Measurements from ENCODE around the gene COQ8A. TPM values are rescaled to one million over a fixed set of nuclear protein-coding genes. Genes with fewer than 3 reads are reported as not detected.

Gene COQ8A
- polyA plus RNA-seq, 1 donor from 2014 or later, result 13.2 TPM

DNA sequence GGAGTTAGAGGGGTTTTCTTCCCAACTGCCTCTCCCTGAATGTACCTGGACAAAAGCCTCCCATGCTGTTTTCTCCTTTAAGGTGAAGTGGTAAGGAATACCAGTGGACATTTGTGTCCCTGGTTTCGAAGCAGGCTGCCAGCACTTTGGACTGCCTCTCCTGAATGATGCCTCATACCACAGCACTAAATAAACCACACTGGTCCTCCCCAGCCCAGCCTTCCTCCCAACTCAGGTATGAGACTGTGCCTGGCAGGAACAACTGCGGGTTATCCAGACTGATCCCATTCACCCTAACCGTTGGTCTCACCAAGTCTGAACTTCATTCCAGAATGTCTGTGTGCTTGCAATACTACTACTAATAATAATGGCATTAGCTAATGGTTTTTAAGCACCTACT is 9.3 kb downstream of the COQ8A start:
- Histone ChIP-seq H3F3A (ENCODE audit: insufficient read depth, low read length, poor library complexity, severe bottlenecking) (no peaks in the 10 kb centered on the region), H3K4me3 (ENCODE audit: low read length) (no peak overlapping the region), H3K27me3 (ENCODE audit: insufficient read depth, low read depth, low read length) (no peaks in the 10 kb centered on the region), H4K20me1 (ENCODE audit: insufficient read depth) (no peaks in the 10 kb centered on the region), H2AFZ (ENCODE audit: low read depth, low read length) (no peak overlapping the region), H3K4me2 (ENCODE audit: low read length) (no peak overlapping the region), H3K36me3 (ENCODE audit: insufficient read depth, low read length) (no peaks in the 10 kb centered on the region), H3K79me2 (replicated peaks; ENCODE audit: insufficient read depth, low read length) (no peaks in the 10 kb centered on the region), H3K9me2 (ENCODE audit: insufficient read depth, low read length) (no peaks in the 10 kb centered on the region), H3K9me3 (ENCODE audit: low read length) (no peaks in the 10 kb centered on the region), H3K9ac (ENCODE audit: low read length) (no peak overlapping the region), H3K27ac (ENCODE audit: low read length) (no peak overlapping the region)
- TF ChIP-seq, protein P1, sequence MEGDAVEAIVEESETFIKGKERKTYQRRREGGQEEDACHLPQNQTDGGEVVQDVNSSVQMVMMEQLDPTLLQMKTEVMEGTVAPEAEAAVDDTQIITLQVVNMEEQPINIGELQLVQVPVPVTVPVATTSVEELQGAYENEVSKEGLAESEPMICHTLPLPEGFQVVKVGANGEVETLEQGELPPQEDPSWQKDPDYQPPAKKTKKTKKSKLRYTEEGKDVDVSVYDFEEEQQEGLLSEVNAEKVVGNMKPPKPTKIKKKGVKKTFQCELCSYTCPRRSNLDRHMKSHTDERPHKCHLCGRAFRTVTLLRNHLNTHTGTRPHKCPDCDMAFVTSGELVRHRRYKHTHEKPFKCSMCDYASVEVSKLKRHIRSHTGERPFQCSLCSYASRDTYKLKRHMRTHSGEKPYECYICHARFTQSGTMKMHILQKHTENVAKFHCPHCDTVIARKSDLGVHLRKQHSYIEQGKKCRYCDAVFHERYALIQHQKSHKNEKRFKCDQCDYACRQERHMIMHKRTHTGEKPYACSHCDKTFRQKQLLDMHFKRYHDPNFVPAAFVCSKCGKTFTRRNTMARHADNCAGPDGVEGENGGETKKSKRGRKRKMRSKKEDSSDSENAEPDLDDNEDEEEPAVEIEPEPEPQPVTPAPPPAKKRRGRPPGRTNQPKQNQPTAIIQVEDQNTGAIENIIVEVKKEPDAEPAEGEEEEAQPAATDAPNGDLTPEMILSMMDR (IDR thresholded peaks at IDR 0.05; ENCODE audit: poor library complexity, severe bottlenecking), result no peak
- no peak for TF ChIP-seq EP300 (conservative IDR thresholded peaks at IDR 0.05; ENCODE audit: poor library complexity, severe bottlenecking)
- TF ChIP-seq EZH2 (IDR thresholded peaks at IDR 0.05; ENCODE audit: borderline replicate concordance, insufficient read depth, low read length, poor library complexity, severe bottlenecking), result no peak
- no peak for TF ChIP-seq MXI1 (conservative IDR thresholded peaks at IDR 0.05; ENCODE audit: poor library complexity, severe bottlenecking)
- TF ChIP-seq SMC3 (conservative IDR thresholded peaks at IDR 0.05; ENCODE audit: poor library complexity), result no peak

DNA sequence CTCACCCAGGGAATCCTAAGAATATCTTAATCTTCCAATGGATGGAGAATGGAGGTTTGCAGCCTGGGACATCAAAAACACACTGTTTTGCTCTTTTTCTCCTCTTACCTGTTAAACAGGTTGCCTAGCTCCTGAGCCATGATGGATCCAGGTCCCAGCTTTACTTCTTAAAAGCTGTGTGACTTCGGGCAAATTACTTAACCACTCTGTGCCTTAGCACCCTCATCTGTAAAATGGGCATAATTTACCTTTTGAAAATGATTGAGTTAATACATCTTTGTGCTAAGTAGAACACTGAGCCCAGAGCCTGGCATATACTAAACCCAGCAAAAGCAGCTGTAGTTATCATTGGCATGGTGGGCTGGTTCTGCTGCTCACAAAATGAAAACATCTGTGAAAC is 10.2 kb downstream of the COQ8A start:
- Histone ChIP-seq H3K9ac (ENCODE audit: low read length) (no peak overlapping the region), H3K36me3 (ENCODE audit: insufficient read depth, low read length) (no peaks in the 10 kb centered on the region), H3K79me2 (replicated peaks; ENCODE audit: insufficient read depth, low read length) (no peaks in the 10 kb centered on the region), H3K27me3 (ENCODE audit: insufficient read depth, low read depth, low read length) (no peaks in the 10 kb centered on the region), H3F3A (ENCODE audit: insufficient read depth, low read length, poor library complexity, severe bottlenecking) (no peaks in the 10 kb centered on the region), H2AFZ (ENCODE audit: low read depth, low read length) (no peak overlapping the region), H3K4me3 (ENCODE audit: low read length) (no peak overlapping the region), H3K9me2 (ENCODE audit: insufficient read depth, low read length) (no peaks in the 10 kb centered on the region), H4K20me1 (ENCODE audit: insufficient read depth) (no peaks in the 10 kb centered on the region), H3K27ac (ENCODE audit: low read length) (no peak overlapping the region), H3K9me3 (ENCODE audit: low read length) (no peaks in the 10 kb centered on the region), H3K4me2 (ENCODE audit: low read length) (no peak overlapping the region)
- TF ChIP-seq, protein P2, sequence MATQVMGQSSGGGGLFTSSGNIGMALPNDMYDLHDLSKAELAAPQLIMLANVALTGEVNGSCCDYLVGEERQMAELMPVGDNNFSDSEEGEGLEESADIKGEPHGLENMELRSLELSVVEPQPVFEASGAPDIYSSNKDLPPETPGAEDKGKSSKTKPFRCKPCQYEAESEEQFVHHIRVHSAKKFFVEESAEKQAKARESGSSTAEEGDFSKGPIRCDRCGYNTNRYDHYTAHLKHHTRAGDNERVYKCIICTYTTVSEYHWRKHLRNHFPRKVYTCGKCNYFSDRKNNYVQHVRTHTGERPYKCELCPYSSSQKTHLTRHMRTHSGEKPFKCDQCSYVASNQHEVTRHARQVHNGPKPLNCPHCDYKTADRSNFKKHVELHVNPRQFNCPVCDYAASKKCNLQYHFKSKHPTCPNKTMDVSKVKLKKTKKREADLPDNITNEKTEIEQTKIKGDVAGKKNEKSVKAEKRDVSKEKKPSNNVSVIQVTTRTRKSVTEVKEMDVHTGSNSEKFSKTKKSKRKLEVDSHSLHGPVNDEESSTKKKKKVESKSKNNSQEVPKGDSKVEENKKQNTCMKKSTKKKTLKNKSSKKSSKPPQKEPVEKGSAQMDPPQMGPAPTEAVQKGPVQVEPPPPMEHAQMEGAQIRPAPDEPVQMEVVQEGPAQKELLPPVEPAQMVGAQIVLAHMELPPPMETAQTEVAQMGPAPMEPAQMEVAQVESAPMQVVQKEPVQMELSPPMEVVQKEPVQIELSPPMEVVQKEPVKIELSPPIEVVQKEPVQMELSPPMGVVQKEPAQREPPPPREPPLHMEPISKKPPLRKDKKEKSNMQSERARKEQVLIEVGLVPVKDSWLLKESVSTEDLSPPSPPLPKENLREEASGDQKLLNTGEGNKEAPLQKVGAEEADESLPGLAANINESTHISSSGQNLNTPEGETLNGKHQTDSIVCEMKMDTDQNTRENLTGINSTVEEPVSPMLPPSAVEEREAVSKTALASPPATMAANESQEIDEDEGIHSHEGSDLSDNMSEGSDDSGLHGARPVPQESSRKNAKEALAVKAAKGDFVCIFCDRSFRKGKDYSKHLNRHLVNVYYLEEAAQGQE (IDR thresholded peaks at IDR 0.05; ENCODE audit: borderline replicate concordance), result no peak
- no peak for TF ChIP-seq TAF1 (IDR thresholded peaks at IDR 0.05; ENCODE audit: low read depth)
- no peak for TF ChIP-seq RAD21 (conservative IDR thresholded peaks at IDR 0.05)
- no peak for TF ChIP-seq EP300 (conservative IDR thresholded peaks at IDR 0.05; ENCODE audit: poor library complexity, severe bottlenecking)
- no peak for TF ChIP-seq MXI1 (conservative IDR thresholded peaks at IDR 0.05; ENCODE audit: poor library complexity, severe bottlenecking)
- TF ChIP-seq, protein P1 (IDR thresholded peaks at IDR 0.05; ENCODE audit: poor library complexity, severe bottlenecking), result no peak
- TF ChIP-seq EZH2 (IDR thresholded peaks at IDR 0.05; ENCODE audit: borderline replicate concordance, insufficient read depth, low read length, poor library complexity, severe bottlenecking), result no peak
- no peak for TF ChIP-seq POLR2AphosphoS5 (IDR thresholded peaks at IDR 0.05)
- TF ChIP-seq SMC3 (conservative IDR thresholded peaks at IDR 0.05; ENCODE audit: poor library complexity), result no peak

Measured in neural cell (in vitro differentiated cells).